CD4-positive, alpha-beta T cell treated with Interleukin-4 for 1 hour (primary cell): Measurements from ENCODE around the gene C4orf33.

Experiments used
- DNase-seq, 2 donors: peaks; one replicate each; pipeline ENCODE4 v3.0.0-alpha.2; 2020 to 2022

The C4orf33 gene

DNA sequence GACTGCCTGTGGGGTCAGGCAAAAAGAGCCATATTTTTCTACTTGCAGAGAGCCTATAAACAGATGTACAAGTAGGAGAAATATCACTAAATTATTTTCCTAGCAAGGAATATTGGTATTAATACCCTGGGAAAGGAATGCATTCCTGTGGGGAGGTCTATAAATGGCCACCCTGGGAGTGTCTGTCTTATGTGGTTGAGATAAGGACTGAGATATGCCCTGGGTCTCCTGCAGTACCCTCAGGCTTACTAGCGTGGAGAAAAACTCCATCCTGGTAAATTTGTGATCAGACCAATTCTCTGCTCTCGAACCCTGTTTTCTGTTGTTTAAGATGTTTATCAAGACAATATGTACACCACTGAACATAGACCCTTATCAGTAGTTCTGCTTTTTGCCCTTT, 35.4 kb downstream of the C4orf33 start:
- no peak for DNase-seq

DNA sequence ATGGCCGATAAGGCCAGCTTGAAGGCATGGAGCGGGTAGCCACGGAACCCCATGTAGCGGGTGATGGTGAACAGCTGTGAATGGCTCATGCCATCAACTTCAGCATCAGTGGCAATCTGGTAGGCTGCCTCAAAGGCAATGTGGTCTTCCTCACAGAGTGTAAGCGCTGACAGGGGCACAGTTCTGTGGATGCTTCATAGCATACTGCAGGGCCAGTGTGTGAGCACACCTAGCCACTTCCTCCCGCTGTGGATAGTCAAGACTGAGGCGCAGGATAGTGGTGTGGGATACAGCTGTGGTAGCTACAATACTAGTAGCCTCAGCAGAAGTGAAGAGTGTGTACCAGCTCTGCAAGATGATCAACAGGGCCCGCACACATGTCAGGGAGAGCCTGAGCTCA, 40.5 kb downstream of the C4orf33 start:
- no peak for DNase-seq

DNA sequence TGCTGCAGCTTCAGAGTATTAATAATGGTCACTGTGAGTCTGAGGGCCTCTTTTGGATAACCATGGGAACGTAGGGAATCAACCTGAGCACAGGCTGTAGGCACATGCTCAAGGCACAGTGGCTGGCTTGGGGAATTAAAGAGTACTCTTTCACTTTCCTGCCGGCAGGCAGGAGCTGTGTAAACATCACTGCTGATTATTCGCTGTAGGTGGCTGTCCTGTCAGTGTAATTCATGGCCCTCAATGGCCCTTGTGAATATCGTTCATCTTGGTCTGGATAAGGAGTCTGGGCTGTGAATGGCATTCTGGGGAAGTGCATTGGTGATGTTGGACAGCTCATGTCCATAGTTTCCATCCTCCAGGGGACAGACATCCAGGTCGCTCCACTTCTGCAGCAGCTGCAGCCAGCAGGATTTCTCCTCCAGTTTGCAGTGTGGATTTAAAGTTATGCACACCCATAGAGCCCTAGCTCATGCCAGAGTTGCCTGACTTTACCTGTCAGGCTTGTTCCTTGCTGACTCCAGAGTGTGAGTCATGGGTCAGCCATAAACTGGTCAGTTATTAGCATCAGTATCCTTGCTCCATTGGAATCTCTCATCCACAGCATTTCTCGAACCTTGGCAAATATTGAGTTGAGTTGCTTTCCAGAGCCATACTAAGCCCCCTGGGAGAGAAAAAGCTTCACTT, 43.0 kb downstream of the C4orf33 start:
- no peak for DNase-seq

DNA sequence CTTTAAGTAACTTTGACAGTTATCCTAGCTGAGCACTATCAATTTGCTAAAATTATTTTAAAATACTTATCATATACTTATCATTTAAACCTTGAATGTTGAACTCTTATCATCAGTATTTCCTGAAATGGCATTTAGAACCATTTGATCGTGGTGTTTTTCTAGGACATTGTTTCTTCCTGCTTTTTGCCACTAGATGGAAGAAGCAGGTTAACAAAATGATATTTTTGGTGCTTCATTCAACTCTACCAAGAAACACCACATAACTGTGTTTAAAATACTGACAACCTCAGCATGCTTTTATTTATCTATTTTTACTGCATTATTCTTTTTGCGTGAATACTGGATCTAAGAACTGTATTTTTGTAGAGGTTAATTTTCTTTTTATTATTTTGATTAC, 44.6 kb downstream of the C4orf33 start:
- DNase-seq, result no peak

DNA sequence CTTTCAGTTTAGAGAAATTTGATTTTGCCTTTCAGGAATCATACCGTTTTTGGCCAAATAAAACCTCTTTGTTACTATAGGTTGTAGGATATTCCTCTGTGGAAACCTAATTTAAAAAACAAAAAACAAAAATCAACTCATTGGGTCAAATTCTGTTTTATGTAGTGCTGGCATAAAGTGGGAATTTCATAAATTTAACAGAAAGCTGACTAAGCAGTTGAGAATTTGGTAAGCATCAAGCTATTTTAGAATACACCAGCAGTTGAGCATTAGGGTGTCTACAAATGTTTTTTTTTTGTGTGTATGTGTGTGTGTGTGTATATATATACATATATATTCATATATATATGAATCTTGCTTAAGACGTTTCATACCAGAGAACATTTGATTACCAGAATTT, 47.4 kb downstream of the C4orf33 start:
- DNase-seq, result no peak

DNA sequence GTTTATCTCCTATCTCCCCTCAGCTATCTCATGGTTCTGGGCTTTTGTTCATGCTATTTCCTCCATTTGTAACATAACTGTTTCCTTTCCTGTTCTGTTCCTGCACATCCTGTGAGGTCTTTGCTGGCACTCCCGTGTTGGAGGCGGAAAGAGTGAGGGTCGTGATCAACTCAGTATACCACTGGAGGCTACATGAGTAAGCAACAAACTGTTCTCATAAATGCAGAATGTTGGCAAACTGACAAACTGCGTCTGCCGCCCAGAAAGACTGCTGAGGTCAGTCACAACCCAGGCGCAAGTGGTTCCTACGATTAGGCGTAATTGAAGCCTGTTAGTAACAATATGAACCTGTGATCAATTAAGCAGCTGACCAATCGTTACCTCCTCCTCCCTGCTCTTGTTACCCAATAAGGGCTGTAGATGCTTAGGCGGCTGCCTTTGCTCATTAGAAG, 48.8 kb downstream of the C4orf33 start:
- DNase-seq, result no peak

DNA sequence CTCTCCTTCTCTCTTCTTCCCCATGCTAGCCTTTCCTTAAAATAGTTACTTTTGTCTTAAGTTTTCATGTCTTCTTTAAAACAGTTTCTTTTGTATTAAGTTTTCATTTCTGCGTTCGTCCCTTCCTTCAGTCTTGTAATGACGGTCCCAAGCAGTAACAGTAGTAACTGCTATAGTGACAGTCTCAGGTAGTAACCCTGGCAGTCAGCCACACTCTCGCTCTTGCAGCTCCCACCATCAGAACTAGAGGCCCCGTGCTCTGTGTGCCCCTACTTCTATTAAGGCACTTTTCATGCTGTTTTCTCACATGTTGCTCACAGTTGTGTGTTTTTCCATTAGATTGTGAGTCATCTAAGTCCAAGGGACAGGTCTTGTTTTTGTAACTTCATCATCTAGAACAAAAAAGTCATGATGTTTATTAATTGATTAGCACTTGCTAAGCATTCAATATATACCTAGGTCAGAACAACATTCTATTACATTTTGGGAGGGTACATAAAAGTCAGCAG, 49.3 kb downstream of the C4orf33 start:
- DNase-seq, result no peak

DNA sequence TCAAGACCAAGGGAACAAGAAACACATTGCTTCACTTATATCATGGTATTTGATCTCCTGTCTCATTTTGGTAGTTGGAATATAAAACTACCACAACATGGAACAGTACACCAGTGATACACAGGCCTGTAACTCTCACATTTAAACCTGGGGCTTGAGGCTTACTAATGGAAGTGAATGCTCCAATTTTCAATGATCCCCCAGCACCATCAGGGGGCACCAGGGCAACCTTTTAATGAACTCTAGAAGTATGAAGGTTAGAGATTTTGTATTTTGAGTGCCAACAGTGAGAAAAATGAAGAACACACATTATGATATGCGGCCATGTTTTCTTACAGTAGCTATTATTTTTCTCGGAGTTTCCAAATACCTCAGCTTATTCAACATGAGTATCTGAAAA, 50.7 kb downstream of the C4orf33 start:
- DNase-seq, result no peak

DNA sequence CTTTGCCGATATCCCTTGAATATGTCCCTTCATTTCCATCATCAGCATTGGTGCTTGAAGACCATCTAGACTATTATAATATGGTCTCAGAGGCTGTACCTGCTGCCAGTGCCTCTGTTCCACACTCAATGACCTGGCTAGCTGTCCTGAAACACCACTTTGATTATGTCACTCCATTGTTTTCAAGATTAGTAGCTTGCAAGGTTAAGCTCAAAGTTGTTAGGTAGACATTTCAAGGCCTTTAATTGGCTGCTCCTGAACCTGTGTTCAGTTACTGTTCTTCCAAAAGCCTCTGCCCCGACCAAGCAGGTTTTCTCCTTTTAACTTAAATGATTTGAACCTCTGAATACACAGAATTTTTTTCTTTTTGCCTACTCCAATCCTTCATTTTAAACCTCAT, 52.9 kb downstream of the C4orf33 start:
- no peak for DNase-seq

DNA sequence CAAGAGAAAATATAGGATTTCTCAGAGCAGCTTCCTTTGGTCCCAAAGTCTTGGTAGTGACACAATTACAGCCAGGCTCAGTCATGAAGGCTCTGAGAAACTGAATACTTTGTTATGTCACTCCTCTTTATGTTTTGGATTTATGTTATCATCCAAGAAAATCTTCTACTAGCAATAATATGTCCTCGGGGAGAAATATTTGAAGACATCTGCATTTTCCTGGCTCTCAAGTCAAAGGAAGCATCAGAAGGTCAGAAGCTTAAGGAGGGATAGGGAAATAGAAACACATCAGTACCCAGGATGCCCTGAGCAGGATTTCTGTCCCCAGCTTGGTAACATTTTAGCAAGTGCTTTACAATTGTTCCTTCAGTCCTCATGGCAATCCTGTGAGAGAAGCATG, 54.0 kb downstream of the C4orf33 start:
- DNase-seq, result no peak

DNA sequence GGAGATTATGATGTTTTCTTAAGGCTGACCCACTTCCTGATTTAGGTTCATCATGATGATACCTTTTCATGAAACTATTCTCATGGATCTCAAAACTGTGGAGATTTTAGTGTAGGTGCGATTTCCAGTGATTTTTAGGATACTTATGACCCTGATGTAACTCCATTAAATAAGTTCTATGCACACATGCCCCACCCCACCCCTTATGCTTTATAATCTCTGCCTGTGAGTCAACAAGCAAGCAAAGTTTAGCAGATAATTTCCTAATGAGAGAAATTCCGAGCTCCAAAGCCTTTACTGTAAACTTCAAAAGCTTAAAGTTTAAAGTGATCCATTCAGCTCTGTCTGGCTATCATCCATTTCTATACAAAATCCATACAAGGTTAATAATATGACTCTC, 56.4 kb downstream of the C4orf33 start:
- no peak for DNase-seq

DNA sequence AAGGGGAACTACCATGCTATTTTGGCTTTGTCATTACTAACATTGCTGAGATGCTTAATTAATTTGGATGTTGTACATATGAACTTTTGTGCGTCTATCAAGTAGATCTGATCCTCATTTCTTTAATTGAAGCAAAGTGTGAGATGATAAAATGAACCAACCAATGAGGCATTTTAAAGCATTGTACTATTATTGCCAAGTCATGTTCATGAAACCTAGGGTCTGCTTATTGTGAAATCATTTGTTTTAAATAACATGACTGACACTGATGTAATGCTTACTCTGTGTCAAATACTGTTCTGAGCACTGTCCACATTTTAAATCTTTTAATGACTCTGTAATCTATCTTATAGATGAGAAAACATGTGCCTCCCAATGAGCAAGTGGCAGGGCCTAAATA, 57.7 kb downstream of the C4orf33 start:
- DNase-seq, result no peak

DNA sequence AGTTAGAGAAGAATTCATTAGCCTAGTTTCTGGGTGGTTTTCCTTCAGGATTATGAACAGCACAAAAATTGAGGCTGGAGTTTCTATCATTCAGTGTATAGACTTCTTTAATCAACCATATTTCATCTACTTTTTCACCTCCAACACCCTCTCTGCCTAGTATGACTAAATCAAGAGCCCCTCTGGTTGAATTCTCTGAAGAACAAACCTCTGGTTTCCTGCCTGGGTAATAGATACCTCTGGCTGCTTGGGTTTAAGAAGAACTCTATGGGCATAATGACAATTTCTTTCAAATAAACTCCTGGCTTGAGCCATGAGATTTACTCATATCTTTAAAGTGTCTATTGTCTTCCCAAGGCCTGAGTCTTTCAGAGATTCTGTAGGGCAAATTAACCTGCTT, 66.5 kb downstream of the C4orf33 start:
- no peak for DNase-seq

DNA sequence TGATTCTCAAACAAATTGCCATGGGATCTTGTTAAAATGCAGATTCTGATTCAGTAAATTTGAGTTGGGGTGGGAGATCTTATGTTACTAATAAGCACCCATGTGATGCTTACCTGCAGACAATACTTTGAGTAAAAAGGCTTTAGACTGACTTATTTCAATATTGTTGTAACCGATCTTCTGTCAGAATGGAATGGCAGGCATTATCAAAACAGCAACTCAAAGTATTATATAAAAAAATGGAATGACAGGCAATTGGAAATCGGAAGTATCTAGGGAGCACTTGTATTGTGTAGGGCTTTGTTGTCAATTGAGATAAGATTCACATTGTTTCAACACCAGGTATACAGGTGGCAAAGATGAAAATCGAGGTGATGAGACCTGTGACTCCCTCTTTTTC, 67.5 kb downstream of the C4orf33 start:
- no peak for DNase-seq

DNA sequence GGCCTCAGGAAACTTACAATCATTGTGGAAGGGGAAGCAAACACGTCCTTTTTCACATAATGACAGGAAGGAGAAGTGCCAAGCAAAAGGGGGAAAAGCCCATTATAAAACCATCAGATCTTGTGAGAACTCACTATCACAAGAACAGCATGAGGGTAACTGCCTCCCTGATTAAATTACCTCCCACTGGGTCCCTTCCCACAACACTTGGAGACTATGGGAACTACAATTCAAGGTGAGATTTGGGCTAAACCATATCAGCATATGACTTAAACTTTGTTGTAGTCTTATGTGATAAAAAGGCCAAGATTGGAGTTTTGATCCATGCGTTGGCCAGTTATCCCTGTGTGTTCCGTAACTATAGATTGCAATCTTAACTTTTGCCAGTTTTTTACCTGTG, 68.3 kb downstream of the C4orf33 start:
- DNase-seq, result no peak
